BE2C (cell line): ENCODE data around the gene SLAMF6.
"Not testable (repeated sequence)": the region's sequence is repeated elsewhere in the genome, so short reads cannot be mapped to it uniquely, and the experiment has no call there.

Source experiments
- DNase-seq: peaks from one replicate; pipeline ENCODE4 v3.0.0-alpha.2; 2020
- H3K27me3 ChIP-seq: fragments of 250-450 bp; sonication (Bioruptor Pico); 2 replicates; pipeline ENCODE4 v1.5.1; 2020; ENCODE audit warnings: mild to moderate bottlenecking
- H3K36me3 ChIP-seq: fragments of 250-450 bp; sonication (Bioruptor Pico); 2 replicates; pipeline ENCODE4 v1.5.1; 2020; ENCODE audit warnings: mild to moderate bottlenecking
- H3K4me1 ChIP-seq: fragments of 250-450 bp; sonication (Bioruptor Pico); 2 replicates; pipeline ENCODE4 v1.5.1; 2020
- H3K4me3 ChIP-seq: 2 replicates; pipeline ENCODE4 v1.5.1; 2011; ENCODE audit warnings: low read depth, low read length
- H3K9me3 ChIP-seq: fragments of 250-450 bp; sonication (Bioruptor Pico); 2 replicates; pipeline ENCODE4 v1.5.1; 2020
- CTCF ChIP-seq: IDR thresholded peaks from 2 replicates; pipeline ENCODE4 v1.5.1; 2012; ENCODE audit warnings: mild to moderate bottlenecking, low read depth, low read length

SLAMF6 gene

GRCh38 chr1:160560806-160561205 is 37.8 kb upstream of the SLAMF6 start:
- H3K4me3 ChIP-seq: no peak overlapping the region
- no peak for TF ChIP-seq CTCF
- H3K9me3 ChIP-seq: no peaks in the 10 kb centered on the region
- no peaks in the 10 kb centered on the region for H3K4me1 ChIP-seq
- no peaks in the 10 kb centered on the region for H3K36me3 ChIP-seq
- no peak for DNase-seq
- no peaks in the 10 kb centered on the region for H3K27me3 ChIP-seq

- Histone ChIP-seq H3K36me3 (no peaks in the 10 kb centered on the region), H3K27me3 (no peaks in the 10 kb centered on the region), H3K9me3 (no peaks in the 10 kb centered on the region), H3K4me3 (no peak overlapping the region), H3K4me1 (no peaks in the 10 kb centered on the region)
- DNase-seq: no peak
- no peak for TF ChIP-seq CTCF
These were observed 37.1 kb upstream of the SLAMF6 start for GRCh38 chr1:160560045-160560705.

- DNase-seq, H3K4me3 ChIP-seq, H3K27me3 ChIP-seq, H3K36me3 ChIP-seq, H3K4me1 ChIP-seq, H3K9me3 ChIP-seq: not testable (repeated sequence)
These were observed 36.4 kb upstream of the SLAMF6 start for GRCh38 chr1:160559437-160559836.

- Histone ChIP-seq H3K27me3 (no peaks in the 10 kb centered on the region), H3K4me1 (no peaks in the 10 kb centered on the region), H3K4me3 (no peak overlapping the region), H3K9me3 (no peaks in the 10 kb centered on the region), H3K36me3 (no peaks in the 10 kb centered on the region)
- DNase-seq: no peak
- no peak for TF ChIP-seq CTCF
These were observed 35.8 kb upstream of the SLAMF6 start for GRCh38 chr1:160558660-160559380.

- Histone ChIP-seq H3K4me3 (no peak overlapping the region), H3K36me3 (no peaks in the 10 kb centered on the region)
These were observed 30.7 kb upstream of the SLAMF6 start for GRCh38 chr1:160553778-160554177.

GRCh38 chr1:160552425-160552824 is 29.4 kb upstream of the SLAMF6 start:
- H3K27me3 ChIP-seq: no peaks in the 10 kb centered on the region
- no peaks in the 10 kb centered on the region for H3K4me1 ChIP-seq
- no peak for TF ChIP-seq CTCF
- H3K4me3 ChIP-seq: no peak overlapping the region
- no peak for DNase-seq
- no peaks in the 10 kb centered on the region for H3K36me3 ChIP-seq
- H3K9me3 ChIP-seq: no peaks in the 10 kb centered on the region

More at GRCh38 chr1:160553778-160554177, 30.7 kb upstream of the SLAMF6 start:
- no peaks in the 10 kb centered on the region for H3K27me3 ChIP-seq
- TF ChIP-seq CTCF: no peak
- DNase-seq: no peak
- no peaks in the 10 kb centered on the region for H3K9me3 ChIP-seq
- H3K4me1 ChIP-seq: no peaks in the 10 kb centered on the region
